GM21390 (cell line): ENCODE results near the gene SESN1.
"Not testable (repeated sequence)": the region's sequence is repeated elsewhere in the genome, so short reads cannot be mapped to it uniquely, and the experiment has no call there.

ENCODE experiments used
- ATAC-seq: cut with Tn5 transposase; IDR thresholded peaks from one replicate; pipeline ENCODE4 v1.9.1; 2021; ENCODE audit not compliant: unreplicated experiment

Gene SESN1

DNA sequence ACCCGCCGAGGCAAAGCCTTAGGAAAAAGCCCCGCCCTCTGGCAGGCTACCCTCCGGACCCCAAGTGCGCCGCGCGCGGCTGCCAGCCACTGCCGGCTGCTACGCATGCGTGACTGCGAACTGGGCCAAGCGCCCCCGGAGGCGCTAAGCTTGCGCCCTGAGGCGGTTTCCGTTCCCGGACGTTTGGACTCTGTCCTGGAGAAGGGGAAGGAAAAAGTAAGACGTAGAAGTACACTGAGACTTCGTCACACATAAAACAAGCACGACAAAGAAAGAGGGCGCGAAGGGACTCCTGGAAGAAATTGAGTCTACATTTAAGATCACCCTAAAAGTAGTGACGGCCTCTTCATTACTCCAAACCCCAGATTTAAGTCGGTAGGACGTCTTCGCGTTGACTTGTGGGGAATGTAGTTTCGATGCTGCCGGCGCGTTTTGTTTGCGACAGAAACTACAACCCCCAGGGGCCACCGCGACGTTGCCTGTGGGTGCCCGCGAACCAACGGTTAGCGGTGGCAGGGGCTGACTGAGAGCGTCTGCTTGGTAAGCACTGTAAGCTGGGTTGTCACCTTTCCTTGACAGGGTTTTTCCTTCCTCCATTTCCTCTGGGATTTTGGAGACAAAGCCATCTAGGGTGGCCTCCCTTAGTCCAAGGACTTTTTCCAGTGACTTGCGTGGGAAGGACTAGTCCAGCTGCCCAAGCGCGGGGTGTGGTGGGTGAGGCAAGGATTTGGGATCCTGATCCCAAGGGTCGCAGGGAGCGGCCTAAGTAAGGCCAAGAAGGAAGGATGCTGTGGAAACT, 589 bp upstream of the SESN1 start, which contains the start of gene CEP57L1:
Gene CEP57L1 (plus strand): TSS at position 472 of the 799 bp plus-strand sequence. CDS start 49,715 bp downstream, outside the sequence.
- ATAC-seq = peak; percentile 71

DNA sequence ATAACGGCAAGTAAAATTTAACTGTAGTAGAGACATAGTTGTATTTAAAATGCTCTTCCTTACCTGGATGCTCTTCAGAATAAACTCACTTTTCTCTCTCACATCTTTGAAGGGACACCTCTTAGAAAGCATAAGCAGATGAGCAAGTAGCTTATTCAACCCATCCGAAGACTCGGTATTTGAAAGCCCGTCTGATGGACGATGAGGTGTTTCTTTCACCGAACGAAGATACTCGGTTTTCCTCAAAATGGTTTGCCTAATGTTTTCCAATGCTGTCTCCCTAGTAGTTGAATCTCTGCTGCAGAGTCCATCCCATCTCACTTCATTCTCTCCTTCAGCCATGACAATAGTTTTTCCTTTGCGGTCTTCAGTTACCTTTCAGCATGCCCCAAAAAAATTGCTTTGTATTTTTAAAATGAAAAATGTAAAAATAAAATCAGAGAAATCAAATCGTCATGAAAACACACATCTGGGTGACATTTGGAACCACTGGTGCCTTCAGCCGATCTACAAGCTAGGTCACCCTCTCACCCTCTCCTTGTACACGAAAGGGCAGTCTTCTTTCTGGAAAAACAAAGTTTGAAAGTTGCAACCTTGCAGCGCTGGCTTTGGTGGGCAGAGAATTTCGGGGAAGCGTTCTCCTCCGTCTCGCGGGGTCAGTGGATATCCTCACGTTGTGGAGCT, 772 bp downstream of the SESN1 start:
- peak; percentile 0 for ATAC-seq

- no peak for ATAC-seq
Measured at GRCh38 chr6:109092074-109092473, 2.6 kb downstream of the SESN1 start.

DNA sequence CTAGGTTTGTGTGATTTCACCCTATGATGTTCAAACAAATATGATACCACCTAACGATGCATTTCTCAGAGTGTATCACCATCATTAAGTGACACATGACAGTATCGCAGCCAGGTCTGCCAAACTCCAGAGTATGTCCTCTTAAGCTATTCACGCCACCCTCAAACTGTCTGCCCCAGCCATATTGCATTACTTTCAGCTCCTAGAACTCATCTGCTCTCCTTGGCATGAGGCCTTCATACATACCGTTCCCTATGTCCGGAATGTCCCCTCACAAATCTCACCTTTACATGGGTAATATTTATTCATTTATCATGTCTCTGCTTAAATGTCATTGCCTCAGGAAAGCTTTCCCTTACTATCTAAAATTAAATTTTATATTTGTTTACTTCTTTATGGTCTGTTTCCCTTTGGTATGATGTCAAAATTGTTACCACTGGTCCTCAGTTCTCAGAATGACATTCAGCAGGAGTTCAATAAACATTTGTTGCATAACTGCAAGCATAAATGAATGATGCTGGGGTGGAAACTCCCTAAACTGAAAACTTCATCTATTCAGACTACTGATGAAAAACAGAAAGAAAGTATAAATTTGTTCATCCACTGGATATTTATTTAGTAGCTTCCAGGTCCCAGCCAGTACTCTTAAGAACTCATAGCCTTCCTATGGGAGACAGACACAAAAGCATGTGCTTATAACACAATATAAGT, 3.2 kb downstream of the SESN1 start:
- ATAC-seq = no peak

GRCh38 chr6:109088995-109089394, 5.7 kb downstream of the SESN1 start:
- no peak for ATAC-seq

- no peak for ATAC-seq
Measured at GRCh38 chr6:109087661-109088264, 6.9 kb downstream of the SESN1 start.

GRCh38 chr6:109084146-109084545, 10.5 kb downstream of the SESN1 start:
- ATAC-seq = not testable (repeated sequence)

DNA sequence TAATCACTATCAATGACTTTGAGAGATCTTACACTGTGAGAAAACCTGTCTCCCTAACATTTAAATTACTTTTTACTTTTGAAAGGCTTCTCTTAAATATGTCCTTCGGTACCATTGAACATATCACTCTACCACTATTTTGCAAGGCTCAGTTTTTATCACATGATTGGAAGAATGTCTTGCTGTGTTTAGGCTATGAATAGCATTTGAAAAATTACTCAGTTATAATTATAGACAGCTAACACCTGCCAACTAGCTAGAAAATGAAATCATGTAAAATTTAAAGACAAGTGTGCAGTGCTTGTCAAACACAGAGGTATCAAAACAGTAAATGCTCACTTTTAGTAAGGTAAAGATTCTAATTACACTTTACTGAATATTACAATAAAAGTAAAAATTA, 11.0 kb downstream of the SESN1 start:
- no peak for ATAC-seq

GRCh38 chr6:109082188-109082577, 12.5 kb downstream of the SESN1 start:
- ATAC-seq = no peak

DNA sequence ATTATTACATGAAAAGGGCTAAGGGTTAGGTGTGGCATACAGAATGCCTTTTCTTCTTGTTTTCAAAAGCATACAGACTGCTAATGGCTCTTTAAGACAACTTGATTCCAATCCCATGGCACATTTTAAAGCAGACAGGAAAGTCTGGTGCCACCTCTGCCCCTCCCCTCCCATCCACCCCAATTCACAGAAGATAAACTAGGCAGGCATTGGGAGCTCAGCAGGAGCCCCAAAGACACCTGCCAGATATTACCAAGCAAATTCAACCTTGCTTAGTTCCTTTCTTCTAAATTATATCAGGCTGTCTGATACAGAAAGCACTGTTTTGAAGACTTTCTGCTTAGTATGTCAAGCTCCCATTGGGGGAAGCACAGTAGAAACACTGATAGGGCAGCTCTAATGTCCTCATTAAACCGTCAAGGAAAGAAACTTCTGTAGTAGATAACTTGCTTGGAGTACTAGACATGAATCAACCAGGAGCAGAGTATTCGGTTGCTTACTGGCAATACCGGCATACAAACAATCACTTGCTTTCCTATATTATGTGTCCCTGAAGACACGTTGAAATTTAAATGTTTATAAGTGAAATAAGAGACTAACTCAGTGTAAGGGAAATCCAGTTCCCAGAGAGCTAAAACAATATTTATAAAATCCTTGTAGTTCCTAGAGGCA, 13.0 kb downstream of the SESN1 start:
- ATAC-seq = no peak

- ATAC-seq = no peak
Measured at GRCh38 chr6:109081026-109081425, 13.6 kb downstream of the SESN1 start.

DNA sequence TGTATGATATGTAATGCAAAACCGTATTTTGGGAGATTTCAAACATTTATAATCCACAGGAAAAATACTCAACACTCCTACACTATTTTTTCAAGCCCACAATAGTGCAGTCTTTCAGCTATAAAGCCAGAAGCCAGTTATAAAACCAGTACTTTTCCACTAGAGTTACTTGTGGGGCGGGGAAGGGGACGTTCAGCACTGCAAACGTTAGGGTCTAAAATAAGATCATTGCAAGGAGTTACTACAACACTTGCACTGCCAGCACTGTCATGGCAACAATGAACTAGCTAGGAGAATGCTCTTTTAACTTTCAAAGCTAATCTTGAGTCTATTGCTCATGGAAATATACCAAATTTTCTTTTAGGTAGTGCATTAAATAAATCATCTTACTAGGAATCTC, 14.7 kb downstream of the SESN1 start:
- no peak for ATAC-seq

GRCh38 chr6:109076377-109076776, 18.3 kb downstream of the SESN1 start:
- ATAC-seq = no peak

- no peak for ATAC-seq
Measured at GRCh38 chr6:109075934-109076333, 18.7 kb downstream of the SESN1 start.

GRCh38 chr6:109074133-109074415, 20.6 kb downstream of the SESN1 start:
- ATAC-seq = no peak

GRCh38 chr6:109073344-109074132, 21.1 kb downstream of the SESN1 start:
- ATAC-seq = no peak

GRCh38 chr6:109071125-109071917, 23.3 kb downstream of the SESN1 start:
- ATAC-seq = no peak

- ATAC-seq = no peak
Measured at GRCh38 chr6:109069746-109070145, 24.9 kb downstream of the SESN1 start.

- no peak for ATAC-seq
Measured at GRCh38 chr6:109062767-109063352, 31.8 kb downstream of the SESN1 start.
